GM12872 (cell line): ENCODE results near the gene KCNIP4.

ENCODE experiments used
- CTCF ChIP-seq: IDR thresholded peaks from 3 replicates; pipeline ENCODE4 v1.5.1; 2011; ENCODE audit warnings: low read depth, mild to moderate bottlenecking, low read length, moderate library complexity; ENCODE audit not compliant: insufficient read depth

The KCNIP4 gene

DNA sequence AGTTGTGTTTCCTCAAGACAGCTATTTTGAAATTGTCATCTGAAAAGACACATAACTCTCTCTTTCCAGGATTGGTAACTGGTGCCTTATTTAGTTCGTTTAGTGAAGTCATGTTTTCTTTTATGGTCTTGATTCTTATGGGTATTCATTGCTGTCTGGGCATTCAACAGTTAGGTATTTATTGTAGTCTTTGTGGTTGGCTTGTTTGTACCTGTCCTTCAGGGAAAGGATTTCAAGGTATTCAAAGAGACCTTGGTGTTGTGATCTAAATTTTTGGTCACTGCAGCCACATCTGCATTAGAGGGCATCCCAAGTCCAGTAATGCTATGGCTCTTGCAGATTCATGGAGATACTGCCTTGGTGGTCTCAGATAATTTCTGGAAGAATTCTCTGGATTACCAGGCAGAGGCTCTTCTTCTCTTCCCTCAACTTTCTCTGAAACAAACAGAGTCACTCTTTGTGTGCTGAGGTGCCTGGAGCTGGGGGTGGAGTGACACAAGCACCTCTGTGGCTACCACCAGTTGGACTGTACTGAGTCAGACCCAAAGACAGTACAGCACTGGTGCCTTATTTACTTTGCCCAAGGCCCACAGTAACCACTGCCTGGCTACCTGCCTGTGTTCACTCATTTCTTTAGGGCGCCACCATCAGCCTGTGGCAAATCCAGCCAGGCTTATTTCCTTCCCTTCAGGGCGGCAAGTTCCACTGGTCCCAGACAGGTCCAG is 620.4 kb downstream of the KCNIP4 start:
- no peak for TF ChIP-seq CTCF

DNA sequence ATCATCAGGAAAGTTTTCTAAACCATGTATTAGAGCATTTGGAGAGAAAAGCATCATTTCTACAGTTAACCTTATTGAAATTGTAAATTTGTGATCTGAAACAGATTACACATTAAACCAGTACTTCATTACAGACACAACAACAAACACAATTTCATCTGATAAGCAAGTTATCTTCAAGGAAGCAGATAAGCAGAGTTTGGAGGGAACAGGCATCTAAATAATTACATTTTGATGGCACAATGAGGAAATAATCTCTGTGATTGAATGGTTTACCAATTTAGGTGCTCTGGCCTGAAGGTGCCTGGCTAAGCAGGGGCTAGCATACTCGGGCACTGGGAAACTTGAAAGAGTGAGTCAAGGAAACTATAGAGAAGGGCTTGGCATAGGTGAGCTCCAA is 628.5 kb downstream of the KCNIP4 start:
- no peak for TF ChIP-seq CTCF

GRCh38 chr4:21307709-21308108 is 640.9 kb downstream of the KCNIP4 start:
- TF ChIP-seq CTCF = no peak

- no peak for TF ChIP-seq CTCF
These were observed 644.1 kb downstream of the KCNIP4 start for GRCh38 chr4:21304540-21304887.

DNA sequence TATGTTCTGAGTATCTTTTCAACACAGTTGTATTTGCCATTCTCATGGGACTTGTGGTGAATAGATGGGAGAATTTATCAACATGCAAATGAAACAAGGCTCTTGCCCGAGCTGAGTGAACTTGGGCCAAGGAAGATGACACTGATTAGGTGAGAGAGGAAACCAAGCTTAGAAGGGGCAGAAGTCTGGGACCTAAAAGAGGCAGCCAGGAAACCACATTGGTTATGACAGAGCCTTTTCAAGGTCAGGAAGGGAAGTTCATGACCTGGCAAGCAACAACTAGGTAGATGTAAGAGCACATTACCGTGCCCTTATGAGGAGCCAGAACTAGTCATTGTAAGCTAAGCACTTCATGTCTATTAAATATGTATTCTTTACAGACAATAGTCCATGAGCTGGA is 658.0 kb downstream of the KCNIP4 start:
- no peak for TF ChIP-seq CTCF

DNA sequence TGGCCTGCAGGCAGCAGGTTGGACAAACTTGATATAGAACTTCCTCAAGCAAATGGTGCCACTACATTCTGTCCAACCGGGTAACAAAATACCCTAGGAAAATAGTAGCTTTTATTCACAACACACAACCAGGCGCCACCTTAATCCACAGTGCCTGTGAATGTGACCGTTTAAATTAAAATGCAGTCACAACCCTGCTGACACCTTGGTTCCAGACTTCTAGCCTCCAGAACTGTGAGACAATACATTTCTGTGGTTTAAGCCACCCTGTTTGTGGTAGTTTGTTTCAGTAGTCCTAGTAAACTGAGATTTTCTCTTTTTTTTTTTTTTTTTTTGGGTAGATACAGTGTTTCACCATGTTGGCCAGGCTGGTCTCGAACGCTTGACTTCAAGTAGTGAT is 672.5 kb downstream of the KCNIP4 start:
- no peak for TF ChIP-seq CTCF

DNA sequence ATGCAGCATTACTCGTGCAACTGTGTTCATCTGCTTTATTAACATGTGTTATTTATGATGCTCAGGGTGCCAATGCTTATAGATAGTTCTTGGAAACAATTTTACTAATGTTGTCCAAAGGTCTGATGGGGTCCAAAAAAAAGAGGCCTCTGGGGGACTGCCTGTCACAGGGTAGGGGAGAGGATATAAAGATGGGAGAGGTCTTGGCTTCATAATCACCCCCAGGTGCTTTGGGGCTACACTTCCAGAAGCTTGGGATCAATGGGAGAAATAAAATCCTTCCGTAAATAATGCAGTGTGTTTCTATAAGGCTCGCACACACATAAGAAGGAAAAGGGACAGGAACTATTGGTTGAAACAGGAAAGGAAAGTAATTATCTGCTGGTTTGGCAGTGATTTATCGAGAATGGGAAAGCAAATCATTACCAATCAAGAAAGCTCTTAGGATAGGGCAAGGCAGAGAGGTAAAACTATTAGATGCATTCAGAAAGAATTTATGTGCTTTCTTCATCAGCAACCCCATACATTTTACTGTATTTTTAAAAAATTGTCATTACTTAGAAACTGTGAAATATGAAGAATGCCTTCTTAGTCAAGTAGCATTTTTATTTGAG is 677.0 kb downstream of the KCNIP4 start:
- no peak for TF ChIP-seq CTCF
